ENCODE data around the gene TAAR9.

TAAR9 gene

GRCh38 chr6:132537145-132537544, 932 bp upstream of the TAAR9 start:
- no peaks in the 10 kb centered on the region for H3K27me3 ChIP-seq (ENCODE audit: control insufficient read depth, low read length)
- no peaks in the 10 kb centered on the region for H3K9me3 ChIP-seq (ENCODE audit: control insufficient read depth, insufficient read depth, low read length)
- no peak for TF ChIP-seq EZH2phosphoT487 (IDR thresholded peaks at IDR 0.05; ENCODE audit: borderline replicate concordance, low read length)
- no peak for TF ChIP-seq CTCF (IDR thresholded peaks at IDR 0.05; ENCODE audit: low read depth, low read length, poor library complexity, severe bottlenecking)
- no peaks in the 10 kb centered on the region for H3K36me3 ChIP-seq (ENCODE audit: control insufficient read depth, low read length)
- no peaks in the 10 kb centered on the region for H3K79me2 ChIP-seq (ENCODE audit: control insufficient read depth, low read length)
- no peaks in the 10 kb centered on the region for H3F3A ChIP-seq (ENCODE audit: control insufficient read depth, insufficient read depth)
- no peak overlapping the region for H3K27ac ChIP-seq (ENCODE audit: low read depth, low read length)
- H3K4me1 ChIP-seq (ENCODE audit: control insufficient read depth, low read length), result no peaks in the 10 kb centered on the region
- no peak overlapping the region for H3K4me2 ChIP-seq (ENCODE audit: low read length)
- no peaks in the 10 kb centered on the region for H4K20me1 ChIP-seq (ENCODE audit: control insufficient read depth, insufficient read depth, low read depth, low read length)
- H3K4me3 ChIP-seq (ENCODE audit: low read length), result no peak overlapping the region
- no peaks in the 10 kb centered on the region for H3K9me2 ChIP-seq (replicated peaks; ENCODE audit: control insufficient read depth, low read length)

GRCh38 chr6:132544826-132545225, 6.7 kb downstream of the TAAR9 start:
- H3K9me3 ChIP-seq (ENCODE audit: control insufficient read depth, insufficient read depth, low read length), result no peaks in the 10 kb centered on the region
- H3F3A ChIP-seq (ENCODE audit: control insufficient read depth, insufficient read depth), result no peaks in the 10 kb centered on the region
- no peak for TF ChIP-seq CTCF (IDR thresholded peaks at IDR 0.05; ENCODE audit: low read depth, low read length, poor library complexity, severe bottlenecking)
- no peak for TF ChIP-seq EZH2phosphoT487 (IDR thresholded peaks at IDR 0.05; ENCODE audit: borderline replicate concordance, low read length)
- H3K27ac ChIP-seq (ENCODE audit: low read depth, low read length), result no peak overlapping the region
- no peaks in the 10 kb centered on the region for H3K79me2 ChIP-seq (ENCODE audit: control insufficient read depth, low read length)
- H3K4me2 ChIP-seq (ENCODE audit: low read length), result no peak overlapping the region
- no peaks in the 10 kb centered on the region for H3K36me3 ChIP-seq (ENCODE audit: control insufficient read depth, low read length)
- no peaks in the 10 kb centered on the region; the same call in 1 of the 2 replicates for H3K9me2 ChIP-seq (replicated peaks; ENCODE audit: control insufficient read depth, low read length)
- H4K20me1 ChIP-seq (ENCODE audit: control insufficient read depth, insufficient read depth, low read depth, low read length), result no peaks in the 10 kb centered on the region
- H3K27me3 ChIP-seq (ENCODE audit: control insufficient read depth, low read length), result no peaks in the 10 kb centered on the region
- no peak overlapping the region for H3K4me3 ChIP-seq (ENCODE audit: low read length)
- H3K4me1 ChIP-seq (ENCODE audit: control insufficient read depth, low read length), result no peaks in the 10 kb centered on the region

- no peaks in the 10 kb centered on the region for H3K36me3 ChIP-seq (ENCODE audit: control insufficient read depth, low read length)
- no peaks in the 10 kb centered on the region for H3K79me2 ChIP-seq (ENCODE audit: control insufficient read depth, low read length)
- no peak overlapping the region for H3K4me3 ChIP-seq (ENCODE audit: low read length)
- no peak for TF ChIP-seq EZH2phosphoT487 (IDR thresholded peaks at IDR 0.05; ENCODE audit: borderline replicate concordance, low read length)
- no peak for TF ChIP-seq CTCF (IDR thresholded peaks at IDR 0.05; ENCODE audit: low read depth, low read length, poor library complexity, severe bottlenecking)
- no peaks in the 10 kb centered on the region for H4K20me1 ChIP-seq (ENCODE audit: control insufficient read depth, insufficient read depth, low read depth, low read length)
- H3K9me2 ChIP-seq (replicated peaks; ENCODE audit: control insufficient read depth, low read length), result no peaks in the 10 kb centered on the region; the same call in 1 of the 2 replicates
- H3K27me3 ChIP-seq (ENCODE audit: control insufficient read depth, low read length), result no peaks in the 10 kb centered on the region
- no peak overlapping the region for H3K27ac ChIP-seq (ENCODE audit: low read depth, low read length)
- no peaks in the 10 kb centered on the region for H3K9me3 ChIP-seq (ENCODE audit: control insufficient read depth, insufficient read depth, low read length)
- H3F3A ChIP-seq (ENCODE audit: control insufficient read depth, insufficient read depth), result no peaks in the 10 kb centered on the region
- H3K4me1 ChIP-seq (ENCODE audit: control insufficient read depth, low read length), result no peaks in the 10 kb centered on the region
- H3K4me2 ChIP-seq (ENCODE audit: low read length), result no peak overlapping the region
Measured at GRCh38 chr6:132548746-132549463, 10.8 kb downstream of the TAAR9 start.
